HT-29 (cell line): ENCODE measurements around the gene C2orf80. TPM values are rescaled to one million over a fixed set of nuclear protein-coding genes. Genes with fewer than 3 reads are reported as not detected.
"Not testable (repeated sequence)": the region's sequence is repeated elsewhere in the genome, so short reads cannot be mapped to it uniquely, and the experiment has no call there.

ENCODE experiments used
- DNase-seq: peaks from one replicate; pipeline ENCODE4 v3.0.0-alpha.2; 2015; ENCODE audit warnings: low spot score
- total RNA-seq: library from RNA; depleted of rRNA; stranded (reverse); fragments of >200 nt; shearing (Covaris generic); gene quantifications from 2 replicates; pipeline ENCODE4 v1.2.3, GENCODE V29; 2014

Gene C2orf80
- total RNA-seq, 1 experiment from 2014 or later: not detected

GRCh38 chr2:208179028-208179609, 10.7 kb downstream of the C2orf80 start:
- DNase-seq: peak; percentile 48

DNA sequence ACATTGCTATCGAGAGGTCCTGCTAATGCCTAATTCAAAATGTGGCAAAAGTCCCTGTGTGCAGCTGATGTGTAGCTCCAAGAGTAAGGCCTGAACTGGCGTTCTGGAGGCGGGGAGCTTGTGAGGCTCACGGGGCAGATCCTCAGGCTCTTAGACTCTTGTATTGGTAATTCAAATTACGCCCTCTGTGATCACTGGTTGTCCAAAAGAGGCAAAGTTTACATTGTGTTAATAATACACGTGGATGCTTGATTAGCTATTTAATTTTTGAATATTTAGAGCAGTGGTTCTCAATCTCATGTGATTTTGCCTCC, 14.0 kb downstream of the C2orf80 start:
- DNase-seq: no peak

- DNase-seq: peak; percentile 88
Observed at GRCh38 chr2:208175069-208175839, 14.6 kb downstream of the C2orf80 start.

- DNase-seq: no peak
Observed at GRCh38 chr2:208174144-208174543, 15.7 kb downstream of the C2orf80 start.

GRCh38 chr2:208172125-208172524, 17.7 kb downstream of the C2orf80 start:
- DNase-seq: no peak

- no peak for DNase-seq
Observed at GRCh38 chr2:208164951-208165755, 24.7 kb downstream of the C2orf80 start.

- DNase-seq: no peak
Observed at GRCh38 chr2:208163489-208163888, 26.3 kb downstream of the C2orf80 start, which contains the start of gene CRYGA. Gene CRYGA, minus strand, starts transcription at chr2:208163589. Its CDS starts 33 bp downstream, at chr2:208163556.

GRCh38 chr2:208156439-208156838, 33.4 kb downstream of the C2orf80 start:
- DNase-seq: no peak

DNA sequence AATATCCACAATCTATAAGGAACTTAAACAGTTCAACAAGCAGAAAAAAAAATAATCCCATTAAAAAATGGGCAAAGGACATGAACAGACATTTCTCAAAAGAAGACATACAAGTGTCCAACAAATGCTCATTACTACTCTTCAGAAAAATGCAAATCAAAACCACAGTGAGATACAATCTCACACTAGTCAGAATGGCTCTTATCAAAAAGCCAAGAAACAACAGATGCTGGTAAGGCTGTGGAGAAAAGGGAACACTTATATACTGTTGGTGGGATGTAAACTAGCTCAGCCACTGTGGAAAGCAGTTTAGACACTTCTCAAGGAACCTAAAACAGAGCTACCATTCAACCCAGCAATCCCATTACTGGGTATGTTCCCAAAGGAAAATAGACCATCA, 36.7 kb downstream of the C2orf80 start:
- no peak for DNase-seq

DNA sequence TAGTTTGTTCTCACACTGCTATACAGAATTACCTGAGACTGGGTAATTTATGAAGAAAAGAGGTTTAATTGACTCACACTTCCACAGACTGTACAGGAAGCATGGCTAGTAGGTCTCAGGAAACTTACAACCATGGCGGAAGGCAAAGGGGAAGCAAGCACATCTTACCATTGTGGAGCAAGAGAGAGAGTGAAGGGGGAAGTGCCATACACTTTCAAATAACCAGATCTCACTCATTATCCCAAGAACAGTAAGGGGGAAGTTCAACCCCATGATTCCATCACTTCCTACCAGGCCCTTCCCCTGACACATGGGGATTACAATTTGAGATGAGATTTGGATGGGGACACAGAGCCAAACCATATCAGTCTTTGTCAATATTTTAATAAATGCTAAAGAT, 38.9 kb downstream of the C2orf80 start:
- no peak for DNase-seq

GRCh38 chr2:208150094-208150493, 39.7 kb downstream of the C2orf80 start:
- no peak for DNase-seq

DNA sequence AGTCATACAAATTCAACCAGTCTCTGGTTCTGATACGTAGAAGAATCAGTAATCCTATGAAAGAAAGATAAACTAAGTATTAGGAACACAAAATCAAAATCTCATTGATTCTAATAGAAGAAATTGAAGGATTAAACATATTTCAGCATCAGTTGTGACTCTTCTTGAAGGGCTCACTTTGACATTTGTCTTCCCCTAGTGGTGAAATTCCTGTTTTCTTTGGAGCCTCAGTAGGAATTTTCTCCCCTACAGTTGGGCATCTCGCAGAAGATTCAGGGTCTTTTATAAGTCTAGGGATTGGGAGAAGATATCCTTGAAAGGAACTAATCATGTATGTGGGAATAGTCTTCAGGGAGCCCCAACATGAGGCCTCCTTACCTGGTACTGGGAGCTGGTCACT, 41.0 kb downstream of the C2orf80 start:
- no peak for DNase-seq

DNA sequence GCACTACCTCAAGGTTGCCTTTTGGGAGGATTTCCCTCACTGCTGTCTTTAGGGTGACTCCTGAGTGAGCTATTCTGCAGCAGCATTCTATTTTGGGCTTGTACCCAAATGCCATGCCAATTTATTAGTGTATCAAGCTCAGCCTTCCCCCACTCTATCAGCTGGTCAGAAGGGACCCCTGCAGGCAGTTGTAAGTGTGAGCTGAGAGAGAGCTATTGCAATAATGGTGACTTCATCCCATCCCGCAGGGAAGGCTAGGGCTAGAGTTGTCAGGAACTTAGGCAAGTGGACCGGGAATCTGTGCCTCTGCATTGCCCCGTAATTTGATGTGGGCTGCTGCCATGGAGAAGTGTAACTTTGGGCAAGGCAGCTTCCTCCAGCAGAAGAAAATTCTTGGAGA, 42.1 kb downstream of the C2orf80 start:
- DNase-seq: no peak

DNA sequence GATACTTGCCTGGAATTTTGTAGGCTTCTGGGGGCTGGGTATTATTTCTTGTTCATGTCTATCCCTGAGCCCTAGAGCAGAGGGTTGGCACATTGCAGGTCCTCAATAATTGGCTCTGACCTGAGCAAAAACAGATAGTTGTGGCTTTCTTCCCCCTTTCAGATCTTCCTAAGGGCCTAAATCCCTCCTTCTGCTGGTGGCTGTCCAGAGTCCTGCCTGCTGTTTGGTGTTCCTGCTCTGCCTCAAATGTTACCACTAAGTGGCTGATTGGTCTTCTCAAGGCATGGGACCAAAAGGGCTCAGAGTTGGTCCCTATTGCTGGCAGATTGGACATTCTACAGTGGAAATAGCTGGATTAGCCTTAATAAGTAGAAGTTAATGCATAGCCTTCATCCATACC, 42.8 kb downstream of the C2orf80 start:
- DNase-seq: no peak

GRCh38 chr2:208146006-208146405, 43.8 kb downstream of the C2orf80 start, which contains the start of gene CRYGB:
Gene CRYGB, minus strand, starts transcription at chr2:208146158. Its CDS starts 38 bp downstream, at chr2:208146120.
- DNase-seq: no peak

- no peak for DNase-seq
Observed at GRCh38 chr2:208142925-208143799, 46.7 kb downstream of the C2orf80 start.

- DNase-seq: peak; percentile 13
Observed at GRCh38 chr2:208142240-208142924, 47.4 kb downstream of the C2orf80 start.

DNA sequence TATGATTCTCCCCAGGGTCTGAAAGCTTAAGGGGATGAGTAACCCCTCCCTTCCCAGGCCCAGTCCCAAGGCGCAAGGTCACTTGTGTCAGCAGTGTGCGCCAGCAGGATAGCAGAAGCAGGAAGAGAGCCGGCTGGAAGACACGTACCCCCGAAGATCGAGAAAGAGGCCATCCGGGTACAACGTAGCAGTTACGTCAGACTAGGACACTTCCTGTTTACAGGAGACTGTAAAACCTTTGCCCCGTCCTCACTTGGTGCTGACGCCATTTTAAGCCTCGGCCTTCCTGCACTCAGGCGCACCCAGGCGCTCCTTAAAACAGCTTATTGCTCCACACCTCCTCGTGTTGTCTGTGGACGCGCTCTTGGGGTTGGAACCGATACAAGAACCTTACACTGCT, 50.4 kb downstream of the C2orf80 start:
- DNase-seq: no peak

- not testable (repeated sequence) for DNase-seq
Observed at GRCh38 chr2:208138334-208138733, 51.5 kb downstream of the C2orf80 start.

DNA sequence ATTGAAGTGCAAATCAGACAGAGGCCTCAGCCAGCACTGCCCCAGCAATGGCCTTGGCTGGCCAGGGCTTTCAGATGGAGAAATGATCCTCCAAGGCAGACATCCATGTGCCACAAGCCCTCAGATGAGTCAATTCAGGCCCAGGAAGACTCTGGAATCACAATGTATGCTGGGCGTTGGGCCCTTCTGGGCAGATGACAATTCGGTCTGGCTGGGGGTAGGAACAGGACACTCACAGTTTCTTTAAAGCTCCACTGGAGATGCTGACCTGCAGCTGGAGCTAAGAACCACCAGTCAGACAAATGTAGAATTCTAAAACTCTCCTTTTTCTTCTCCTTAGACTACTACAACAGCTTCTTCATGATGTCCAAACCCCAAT, 53.1 kb downstream of the C2orf80 start:
- no peak for DNase-seq
